Suppressor macrophage (primary cell): ENCODE measurements around the gene MARCHF5.

Experiments
- DNase-seq, 4 experiments: peaks; one replicate each; pipeline ENCODE4 v3.0.0-alpha.2; 2020 to 2022
- total RNA-seq, 17 experiments: gene quantifications; one replicate each; lab custom pipeline; 2026; ENCODE audit warnings: mixed read lengths in 6 of 17, inconsistent platforms in 3 of 17; lab: John Stamatoyannopoulos, UW

Gene MARCHF5, protein sequence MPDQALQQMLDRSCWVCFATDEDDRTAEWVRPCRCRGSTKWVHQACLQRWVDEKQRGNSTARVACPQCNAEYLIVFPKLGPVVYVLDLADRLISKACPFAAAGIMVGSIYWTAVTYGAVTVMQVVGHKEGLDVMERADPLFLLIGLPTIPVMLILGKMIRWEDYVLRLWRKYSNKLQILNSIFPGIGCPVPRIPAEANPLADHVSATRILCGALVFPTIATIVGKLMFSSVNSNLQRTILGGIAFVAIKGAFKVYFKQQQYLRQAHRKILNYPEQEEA
- total RNA-seq: 23.0 to 40.0 (median 32.7) reads per million in 17 experiments

DNA sequence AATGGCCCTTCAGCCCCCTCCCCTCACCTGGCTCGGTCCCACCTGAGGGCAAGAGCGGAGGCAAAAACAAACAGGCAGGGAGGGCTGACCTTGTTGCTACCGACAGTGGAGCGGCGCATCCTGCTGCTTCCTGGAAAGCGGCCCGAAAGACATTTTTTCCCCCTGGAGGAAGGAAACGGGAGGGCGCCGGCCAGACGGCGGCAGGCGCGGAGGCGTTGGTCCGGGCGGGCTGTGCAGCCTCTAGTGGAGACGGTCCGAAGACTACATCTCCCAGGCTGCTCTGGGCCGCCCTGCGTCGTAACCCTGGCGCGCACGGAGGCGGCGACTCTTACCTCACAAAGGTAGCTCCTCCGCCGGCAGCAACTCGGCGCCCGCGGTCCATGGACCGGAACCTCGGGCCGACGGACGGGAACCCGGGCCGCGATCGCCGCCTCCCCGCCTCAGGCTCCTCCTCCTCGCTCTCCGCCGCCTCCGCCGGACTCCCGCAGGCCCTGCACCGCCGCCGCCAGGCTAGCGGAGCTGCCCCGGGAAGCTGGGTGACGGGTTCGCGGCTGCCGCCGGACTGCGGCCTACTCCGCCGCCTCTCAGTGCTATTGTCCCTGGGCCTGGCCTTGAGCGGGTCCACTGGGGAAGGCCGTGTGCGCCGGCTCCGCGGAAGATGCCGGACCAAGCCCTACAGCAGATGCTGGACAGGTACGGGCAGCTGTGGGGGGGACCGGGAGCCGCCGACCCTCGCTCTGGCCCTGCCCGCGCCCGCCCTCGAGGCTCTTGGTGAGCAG is at the start of gene MARCHF5, which contains the start of gene CPEB3:
TSS of gene MARCHF5 (plus strand) at position 331 of the 779 bp plus-strand sequence. CDS start at position 659, 328 bp downstream.
TSS of gene CPEB3 (minus strand) at position 242 of the 779 bp plus-strand sequence. CDS start 50,728 bp downstream, outside the sequence.
- DNase-seq: peak; percentile 96 to 98 (median 98)

DNA sequence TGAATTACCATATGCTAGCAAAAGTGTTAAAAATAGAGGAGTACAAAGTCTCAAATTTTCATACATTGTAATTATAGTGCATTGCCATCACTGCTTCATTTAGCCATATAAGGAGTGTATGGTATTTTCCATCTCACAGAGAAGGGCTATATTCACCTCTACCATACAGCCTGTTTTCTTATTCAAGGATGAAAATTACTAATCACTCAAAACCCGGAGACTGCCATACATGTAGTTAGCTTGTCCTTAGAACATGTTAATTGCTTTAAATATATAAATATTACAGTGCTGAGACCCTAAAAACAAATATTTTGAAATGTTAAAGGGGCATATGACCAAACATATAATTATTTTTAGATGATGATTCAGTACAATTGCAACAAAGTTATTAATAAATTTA is 49.5 kb upstream of the MARCHF5 start:
- no peak for DNase-seq

DNA sequence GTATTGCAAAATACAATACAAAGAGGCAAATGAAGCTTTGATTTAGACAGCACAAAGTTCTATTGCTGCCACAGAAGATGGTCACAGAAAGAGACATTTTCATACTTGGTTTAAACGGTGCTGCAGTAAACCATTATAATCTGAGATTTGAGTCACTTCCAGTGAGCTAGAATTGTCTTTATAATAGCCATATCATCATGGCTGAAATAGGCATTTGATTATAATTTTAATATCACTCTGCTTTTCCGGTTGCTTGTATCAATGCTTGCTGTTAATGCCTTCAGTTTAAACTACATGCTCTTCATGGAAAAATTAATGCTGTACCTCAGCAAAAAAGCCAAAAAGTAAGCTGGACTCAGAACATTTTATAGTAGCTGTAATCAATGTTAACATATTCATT is 48.6 kb upstream of the MARCHF5 start:
- no peak for DNase-seq

- peak; percentile 73 to 88 (median 86) for DNase-seq
Observed at GRCh38 chr10:92242910-92243671, 47.9 kb upstream of the MARCHF5 start.

GRCh38 chr10:92244796-92245195 is 46.2 kb upstream of the MARCHF5 start:
- no peak for DNase-seq

DNA sequence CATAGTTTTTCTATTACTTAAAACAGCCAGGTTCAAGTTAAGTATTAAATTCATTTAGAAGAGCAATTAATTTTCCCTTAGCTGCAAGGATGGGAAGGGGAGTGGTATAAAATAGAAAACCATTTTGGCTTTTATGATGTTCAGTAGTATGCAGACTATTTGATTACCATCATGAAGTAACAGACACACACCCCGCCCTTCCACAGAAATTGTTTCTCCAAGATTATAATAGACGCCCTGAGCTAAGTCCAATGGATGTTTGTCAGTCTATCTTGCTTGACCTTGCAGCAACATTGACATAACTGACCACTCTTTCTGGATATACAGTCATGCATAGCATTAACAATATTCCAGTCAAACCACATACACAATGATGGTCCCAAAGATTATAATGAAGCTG is 42.4 kb upstream of the MARCHF5 start:
- no peak for DNase-seq

DNA sequence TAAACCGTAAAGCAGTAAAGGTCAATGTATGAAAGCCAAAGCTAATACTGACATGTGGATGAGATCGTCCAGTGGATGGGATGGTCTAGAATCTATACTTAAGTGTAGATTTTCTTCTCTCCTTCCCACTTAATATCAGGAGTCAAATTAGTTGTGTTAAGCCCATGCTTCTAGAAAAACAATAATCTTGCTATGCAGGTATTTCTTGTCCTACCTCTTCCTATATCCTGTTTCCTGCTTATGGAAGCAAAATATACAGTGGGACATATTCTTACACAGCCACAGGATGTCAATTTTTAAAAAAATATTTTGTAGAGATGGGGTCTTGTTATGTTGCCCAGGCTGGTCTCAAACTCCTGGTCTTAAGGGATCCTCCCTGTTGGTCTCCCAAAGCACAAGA is 27.6 kb upstream of the MARCHF5 start:
- DNase-seq: no peak

DNA sequence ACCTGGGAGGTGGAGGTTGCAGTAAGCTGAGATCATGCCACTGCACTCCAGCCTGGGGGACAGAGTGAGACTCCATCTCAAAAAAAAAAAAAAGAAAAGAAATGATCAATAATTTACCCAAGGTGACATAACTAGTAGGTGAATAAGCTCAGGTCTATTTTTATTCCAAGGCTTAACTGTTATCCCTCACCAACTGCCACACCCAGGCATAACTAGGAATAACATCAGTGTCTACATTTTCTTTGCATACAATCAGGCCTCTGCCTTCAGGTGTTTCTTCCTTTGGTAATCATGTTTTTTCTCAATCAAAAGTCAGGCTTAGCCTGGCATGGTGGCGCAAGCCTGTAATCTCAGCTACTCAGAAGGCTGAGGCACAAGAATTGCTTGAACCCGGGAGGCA is 26.7 kb upstream of the MARCHF5 start:
- no peak for DNase-seq

DNA sequence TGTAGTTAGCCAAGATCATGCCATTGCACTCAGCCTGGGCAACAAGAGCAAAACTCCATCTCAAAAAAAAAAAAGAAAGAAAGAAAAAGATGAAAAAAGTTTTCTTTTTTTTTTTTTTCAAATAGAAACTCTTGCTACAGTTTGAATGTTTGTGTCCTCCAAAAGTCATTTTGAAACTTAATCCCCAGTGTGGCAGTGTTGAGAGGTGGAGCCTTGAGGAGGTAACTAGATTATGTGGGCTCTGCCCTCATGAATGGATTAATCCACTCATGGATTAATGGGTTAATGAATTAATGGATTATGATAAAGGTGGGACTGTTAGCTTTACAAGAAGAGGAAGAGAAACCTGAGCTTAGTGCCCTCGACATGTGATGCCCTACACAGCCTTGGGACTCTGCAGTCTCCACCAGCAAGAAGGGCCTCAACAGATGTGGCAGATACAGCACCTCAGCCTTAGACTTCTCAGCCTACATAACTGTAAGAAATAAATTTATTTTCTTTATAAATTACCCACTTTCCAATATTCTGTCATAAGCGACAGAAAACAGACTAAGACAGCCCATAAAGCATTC is 25.2 kb upstream of the MARCHF5 start:
- no peak for DNase-seq

DNA sequence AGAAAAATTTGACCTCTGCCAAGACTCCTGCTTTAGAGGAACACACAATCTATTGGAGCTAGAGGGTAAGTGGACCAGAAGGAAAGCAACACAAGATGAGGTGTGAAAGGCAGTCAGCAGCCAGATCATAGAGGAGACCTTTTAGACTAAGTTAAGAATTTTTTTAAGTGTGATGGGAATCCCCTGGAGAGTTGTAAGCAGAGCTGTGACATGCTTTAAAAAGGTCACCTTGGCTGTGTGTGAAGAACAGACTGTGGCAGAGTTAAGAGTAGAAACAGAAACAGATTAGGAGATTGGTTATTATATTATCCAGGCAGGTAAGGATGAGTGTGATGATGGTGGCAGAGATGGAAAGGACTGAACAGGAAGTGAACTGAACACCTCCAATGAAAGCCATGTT is 23.6 kb upstream of the MARCHF5 start:
- DNase-seq: no peak

DNA sequence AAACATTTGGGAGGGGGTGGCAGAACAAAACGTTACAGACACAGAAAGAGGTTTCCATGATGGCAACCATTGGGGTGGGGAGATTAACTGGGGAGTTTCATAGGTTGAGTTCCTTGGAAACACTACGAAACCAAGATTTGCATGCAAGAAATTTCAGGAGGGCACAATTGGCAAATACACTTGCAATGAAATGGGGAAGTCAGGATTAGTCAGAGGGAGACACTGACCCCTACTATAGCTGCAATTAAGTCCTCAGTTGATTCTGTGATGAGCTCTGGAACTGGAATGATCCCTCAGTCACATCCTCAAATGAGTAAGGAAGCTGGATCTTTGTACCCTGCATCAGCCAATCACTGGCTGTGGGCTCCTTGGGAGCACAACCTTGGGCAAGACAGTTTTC is 22.2 kb upstream of the MARCHF5 start:
- peak; percentile 56 to 87 (median 71) for DNase-seq

DNA sequence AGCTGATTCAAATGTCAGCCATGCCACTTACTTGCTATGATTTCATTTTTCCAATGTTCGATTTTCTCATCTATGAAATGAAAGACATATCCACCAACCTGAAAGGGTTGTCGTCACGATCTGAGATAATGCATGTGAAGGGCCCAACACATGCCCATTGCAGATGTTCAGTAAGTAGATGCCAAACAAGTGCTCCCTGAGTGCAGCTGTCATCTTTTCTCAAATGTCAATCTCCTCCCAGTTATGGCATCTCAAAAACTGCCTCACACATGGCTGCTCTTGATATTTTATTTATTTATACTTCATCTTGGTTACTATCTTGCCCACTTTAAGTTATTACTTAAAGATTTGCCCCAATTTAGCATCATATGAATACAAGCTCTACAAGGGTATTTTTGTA is 16.9 kb upstream of the MARCHF5 start:
- DNase-seq: no peak

GRCh38 chr10:92278996-92279696 is 11.8 kb upstream of the MARCHF5 start:
- DNase-seq: peak; percentile 6 to 54 (median 31)

DNA sequence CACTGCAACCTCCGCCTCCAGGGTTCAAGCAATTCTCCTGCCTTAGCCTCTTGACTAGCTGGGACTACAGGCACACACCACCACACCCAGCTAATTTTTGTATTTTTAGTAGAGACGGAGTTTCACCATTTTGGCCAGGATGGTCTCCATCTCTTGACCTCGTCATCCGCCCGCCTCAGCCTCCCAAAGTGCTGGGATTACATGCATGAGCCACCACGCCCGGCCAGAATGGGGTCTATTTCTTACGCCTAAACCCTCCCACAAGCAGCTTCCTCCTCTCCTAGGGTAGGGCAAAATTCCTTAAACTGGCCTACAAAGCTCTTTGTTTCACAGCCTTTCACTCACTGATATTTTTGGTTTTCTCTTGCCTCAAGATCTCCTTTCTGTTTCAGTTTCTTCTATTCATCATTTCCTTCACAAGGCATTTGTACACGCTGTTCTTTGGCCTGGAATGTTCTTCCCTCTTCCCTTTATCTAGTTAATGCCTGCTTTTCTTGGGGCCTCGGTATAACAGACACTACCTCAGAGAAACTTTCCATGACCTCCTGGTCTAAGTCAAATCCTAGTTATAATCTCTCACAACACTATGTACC is 6.8 kb upstream of the MARCHF5 start:
- DNase-seq: peak in 3 of 4 experiments; percentile 24 to 43 (median 28)

- peak; percentile 22 to 46 (median 38) for DNase-seq
Observed at GRCh38 chr10:92290076-92290836, 711 bp upstream of the MARCHF5 start.

DNA sequence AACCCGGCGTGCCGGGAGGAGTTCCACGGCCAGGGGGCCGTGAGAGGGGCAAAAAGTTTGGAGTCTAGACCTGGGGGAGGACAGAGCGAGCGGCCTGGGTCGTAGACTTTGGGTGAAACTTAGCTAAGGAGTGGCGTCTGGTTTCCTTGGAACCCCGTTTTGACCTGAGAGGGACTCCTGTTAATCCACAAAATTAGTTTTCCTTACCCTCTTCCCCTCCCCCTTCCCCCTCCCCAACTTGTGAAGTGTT is 574 bp downstream of the MARCHF5 start:
- DNase-seq: no peak

GRCh38 chr10:92291921-92292845 is 1.2 kb downstream of the MARCHF5 start:
- DNase-seq: peak; percentile 67 to 81 (median 72)

- no peak for DNase-seq
Observed at GRCh38 chr10:92298487-92298886, 7.5 kb downstream of the MARCHF5 start.

- no peak for DNase-seq
Observed at GRCh38 chr10:92303096-92303495, 12.1 kb downstream of the MARCHF5 start.

- peak in 3 of 4 experiments; percentile 16 to 49 (median 38) for DNase-seq
Observed at GRCh38 chr10:92304061-92304460, 13.1 kb downstream of the MARCHF5 start.
